ENCODE measurements around the gene SYNPR.
"Not testable (repeated sequence)": the region's sequence is repeated elsewhere in the genome, so short reads cannot be mapped to it uniquely, and the experiment has no call there.

The SYNPR gene

GRCh38 chr3:63278171-63279004 lies at the start of gene SYNPR:
Gene SYNPR, plus strand, starts transcription at chr3:63278308.
- in situ Hi-C loops (cut with HindIII; ENCODE audit: low pct_unique_long_range_greater_than_20kb, low sequenced_read_pairs): no loop called here
- DNase-seq (ENCODE audit: low read depth in 1 of 2, low spot score in 1 of 2): no peak
- no peak for TF ChIP-seq JUND (IDR thresholded peaks at IDR 0.05; ENCODE audit: low read depth)

- peak; percentile 1 to 64 for DNase-seq (ENCODE audit: low read depth in 1 of 2, low spot score in 1 of 2)
- in situ Hi-C loops (cut with HindIII; ENCODE audit: low pct_unique_long_range_greater_than_20kb, low sequenced_read_pairs): no loop called here
- TF ChIP-seq JUND (IDR thresholded peaks at IDR 0.05; ENCODE audit: low read depth): no peak
Observed at GRCh38 chr3:63228677-63229076, 49.4 kb upstream of the SYNPR start.

- in situ Hi-C loops (cut with HindIII; ENCODE audit: low pct_unique_long_range_greater_than_20kb, low sequenced_read_pairs): no loop called here
- TF ChIP-seq JUND (IDR thresholded peaks at IDR 0.05; ENCODE audit: low read depth): no peak
- no peak for DNase-seq (ENCODE audit: low read depth in 1 of 2, low spot score in 1 of 2)
Observed at GRCh38 chr3:63230146-63230545, 48.0 kb upstream of the SYNPR start.

- in situ Hi-C loops (cut with HindIII; ENCODE audit: low pct_unique_long_range_greater_than_20kb, low sequenced_read_pairs): no loop called here
- DNase-seq (ENCODE audit: low read depth in 1 of 2, low spot score in 1 of 2): no peak
Observed at GRCh38 chr3:63231643-63232042, 46.5 kb upstream of the SYNPR start.

GRCh38 chr3:63232764-63233396 lies 45.2 kb upstream of the SYNPR start:
- TF ChIP-seq JUND (IDR thresholded peaks at IDR 0.05; ENCODE audit: low read depth): no peak
- DNase-seq (ENCODE audit: low read depth in 1 of 2, low spot score in 1 of 2): peak in 1 of 2 experiments; percentile 2
- in situ Hi-C loops (cut with HindIII; ENCODE audit: low pct_unique_long_range_greater_than_20kb, low sequenced_read_pairs): no loop called here

More at GRCh38 chr3:63231643-63232042, 46.5 kb upstream of the SYNPR start:
- TF ChIP-seq JUND (IDR thresholded peaks at IDR 0.05; ENCODE audit: low read depth): no peak

- in situ Hi-C loops (cut with HindIII; ENCODE audit: low pct_unique_long_range_greater_than_20kb, low sequenced_read_pairs): no loop called here
- no peak for TF ChIP-seq JUND (IDR thresholded peaks at IDR 0.05; ENCODE audit: low read depth)
- DNase-seq (ENCODE audit: low read depth in 1 of 2, low spot score in 1 of 2): no peak
Observed at GRCh38 chr3:63240381-63240902, 37.7 kb upstream of the SYNPR start.

GRCh38 chr3:63242124-63242523 lies 36.0 kb upstream of the SYNPR start:
- in situ Hi-C loops (cut with HindIII; ENCODE audit: low pct_unique_long_range_greater_than_20kb, low sequenced_read_pairs): no loop called here
- no peak for TF ChIP-seq JUND (IDR thresholded peaks at IDR 0.05; ENCODE audit: low read depth)

GRCh38 chr3:63244486-63244885 lies 33.6 kb upstream of the SYNPR start:
- TF ChIP-seq JUND (IDR thresholded peaks at IDR 0.05; ENCODE audit: low read depth): no peak
- in situ Hi-C loops (cut with HindIII; ENCODE audit: low pct_unique_long_range_greater_than_20kb, low sequenced_read_pairs): no loop called here
- DNase-seq (ENCODE audit: low read depth in 1 of 2, low spot score in 1 of 2): no peak

More at GRCh38 chr3:63242124-63242523, 36.0 kb upstream of the SYNPR start:
- no peak for DNase-seq (ENCODE audit: low read depth in 1 of 2, low spot score in 1 of 2)

- in situ Hi-C loops (cut with HindIII; ENCODE audit: low pct_unique_long_range_greater_than_20kb, low sequenced_read_pairs): no loop called here
- no peak for DNase-seq (ENCODE audit: low read depth in 1 of 2, low spot score in 1 of 2)
- TF ChIP-seq JUND (IDR thresholded peaks at IDR 0.05; ENCODE audit: low read depth): no peak
Observed at GRCh38 chr3:63245726-63246241, 32.3 kb upstream of the SYNPR start.

GRCh38 chr3:63248015-63248414 lies 30.1 kb upstream of the SYNPR start:
- TF ChIP-seq JUND (IDR thresholded peaks at IDR 0.05; ENCODE audit: low read depth): no peak
- DNase-seq (ENCODE audit: low read depth in 1 of 2, low spot score in 1 of 2): no peak
- in situ Hi-C loops (cut with HindIII; ENCODE audit: low pct_unique_long_range_greater_than_20kb, low sequenced_read_pairs): no loop called here

- no peak for DNase-seq (ENCODE audit: low read depth in 1 of 2, low spot score in 1 of 2)
- TF ChIP-seq JUND (IDR thresholded peaks at IDR 0.05; ENCODE audit: low read depth): no peak
- in situ Hi-C loops (cut with HindIII; ENCODE audit: low pct_unique_long_range_greater_than_20kb, low sequenced_read_pairs): no loop called here
Observed at GRCh38 chr3:63251499-63251898, 26.6 kb upstream of the SYNPR start.

- in situ Hi-C loops (cut with HindIII; ENCODE audit: low pct_unique_long_range_greater_than_20kb, low sequenced_read_pairs); DNase-seq (ENCODE audit: low read depth in 1 of 2, low spot score in 1 of 2): not testable (repeated sequence)
Observed at GRCh38 chr3:63255819-63256218, 22.3 kb upstream of the SYNPR start.

- TF ChIP-seq JUND (IDR thresholded peaks at IDR 0.05; ENCODE audit: low read depth): no peak
- in situ Hi-C loops (cut with HindIII; ENCODE audit: low pct_unique_long_range_greater_than_20kb, low sequenced_read_pairs): no loop called here
Observed at GRCh38 chr3:63264716-63265115, 13.4 kb upstream of the SYNPR start.

More at GRCh38 chr3:63264716-63265115, 13.4 kb upstream of the SYNPR start:
- no peak for DNase-seq (ENCODE audit: low read depth in 1 of 2, low spot score in 1 of 2)

Measured in T47D (cell line).